ENCODE data around the gene KIF13A. TPM values are rescaled to one million over a fixed set of nuclear protein-coding genes. Genes with fewer than 3 reads are reported as not detected.
"Not testable (repeated sequence)": the region's sequence is repeated elsewhere in the genome, so short reads cannot be mapped to it uniquely, and the experiment has no call there.

The KIF13A gene
- total RNA-seq, 1 donor = 86.8 TPM

GRCh38 chr6:17737704-17738252, 249.7 kb downstream of the KIF13A start:
- no peak for DNase-seq (ENCODE audit: low read depth)
- TF ChIP-seq CTCF (IDR thresholded peaks at IDR 0.05; ENCODE audit: insufficient read depth, low read length) = no peak
- H3K4me3 ChIP-seq (ENCODE audit: low read depth, low read length) = no peak overlapping the region

GRCh38 chr6:17735311-17735710, 252.1 kb downstream of the KIF13A start:
- H3K4me3 ChIP-seq (ENCODE audit: low read depth, low read length); DNase-seq (ENCODE audit: low read depth): not testable (repeated sequence)

GRCh38 chr6:17730078-17730704, 257.2 kb downstream of the KIF13A start:
- no peak for DNase-seq (ENCODE audit: low read depth)
- no peak for TF ChIP-seq CTCF (IDR thresholded peaks at IDR 0.05; ENCODE audit: insufficient read depth, low read length)
- no peak overlapping the region for H3K4me3 ChIP-seq (ENCODE audit: low read depth, low read length)

- TF ChIP-seq CTCF (IDR thresholded peaks at IDR 0.05; ENCODE audit: insufficient read depth, low read length) = no peak
- no peak overlapping the region for H3K4me3 ChIP-seq (ENCODE audit: low read depth, low read length)
- peak; percentile 15 for DNase-seq (ENCODE audit: low read depth)
These were observed 258.0 kb downstream of the KIF13A start for GRCh38 chr6:17729223-17730077.

- no peak for DNase-seq (ENCODE audit: low read depth)
- TF ChIP-seq CTCF (IDR thresholded peaks at IDR 0.05; ENCODE audit: insufficient read depth, low read length) = no peak
These were observed 258.7 kb downstream of the KIF13A start for GRCh38 chr6:17728551-17729222.

GRCh38 chr6:17725083-17725482, 262.4 kb downstream of the KIF13A start:
- H3K4me3 ChIP-seq (ENCODE audit: low read depth, low read length) = no peak overlapping the region
- DNase-seq (ENCODE audit: low read depth) = peak; percentile 53
- TF ChIP-seq CTCF (IDR thresholded peaks at IDR 0.05; ENCODE audit: insufficient read depth, low read length) = no peak

More at GRCh38 chr6:17728551-17729222, 258.7 kb downstream of the KIF13A start:
- no peak overlapping the region for H3K4me3 ChIP-seq (ENCODE audit: low read depth, low read length)

- no peak for TF ChIP-seq CTCF (IDR thresholded peaks at IDR 0.05; ENCODE audit: insufficient read depth, low read length)
- no peak for DNase-seq (ENCODE audit: low read depth)
- H3K4me3 ChIP-seq (ENCODE audit: low read depth, low read length) = no peak overlapping the region
These were observed 263.1 kb downstream of the KIF13A start for GRCh38 chr6:17724341-17724740.
